Tibial nerve (tissue), 4 donors: ENCODE measurements around the gene SORCS2.

Source experiments
- EP300 ChIP-seq, 2 donors: sonication (generic); formaldehyde crosslinking; IDR thresholded peaks; one replicate each; pipeline ENCODE4 v1.6.1; 2017; ENCODE audit warnings: antibody characterized with exemption in 2 of 2, mild to moderate bottlenecking in 1 of 2
- TF ChIP-seq, protein P1 (sequence below), 5 experiments: fragments of 200-600 bp in 3 of 5; fragments of 450-650 bp in 2 of 5; sonication (generic) in 3 of 5; IDR thresholded peaks; one replicate each; pipeline ENCODE4 v1.5.1; 2016 to 2019; ENCODE audit warnings: antibody characterized with exemption in 5 of 5, mild to moderate bottlenecking in 3 of 5, moderate library complexity in 2 of 5

GRCh38 chr4:7348946-7349900 is 156.9 kb downstream of the SORCS2 start:
- TF ChIP-seq, protein P1, sequence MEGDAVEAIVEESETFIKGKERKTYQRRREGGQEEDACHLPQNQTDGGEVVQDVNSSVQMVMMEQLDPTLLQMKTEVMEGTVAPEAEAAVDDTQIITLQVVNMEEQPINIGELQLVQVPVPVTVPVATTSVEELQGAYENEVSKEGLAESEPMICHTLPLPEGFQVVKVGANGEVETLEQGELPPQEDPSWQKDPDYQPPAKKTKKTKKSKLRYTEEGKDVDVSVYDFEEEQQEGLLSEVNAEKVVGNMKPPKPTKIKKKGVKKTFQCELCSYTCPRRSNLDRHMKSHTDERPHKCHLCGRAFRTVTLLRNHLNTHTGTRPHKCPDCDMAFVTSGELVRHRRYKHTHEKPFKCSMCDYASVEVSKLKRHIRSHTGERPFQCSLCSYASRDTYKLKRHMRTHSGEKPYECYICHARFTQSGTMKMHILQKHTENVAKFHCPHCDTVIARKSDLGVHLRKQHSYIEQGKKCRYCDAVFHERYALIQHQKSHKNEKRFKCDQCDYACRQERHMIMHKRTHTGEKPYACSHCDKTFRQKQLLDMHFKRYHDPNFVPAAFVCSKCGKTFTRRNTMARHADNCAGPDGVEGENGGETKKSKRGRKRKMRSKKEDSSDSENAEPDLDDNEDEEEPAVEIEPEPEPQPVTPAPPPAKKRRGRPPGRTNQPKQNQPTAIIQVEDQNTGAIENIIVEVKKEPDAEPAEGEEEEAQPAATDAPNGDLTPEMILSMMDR (IDR thresholded peaks at IDR 0.05), result no peak
- no peak for TF ChIP-seq EP300 (IDR thresholded peaks at IDR 0.05)
